ENCODE results near the gene MATN1. TPM values are rescaled to one million over a fixed set of nuclear protein-coding genes. Genes with fewer than 3 reads are reported as not detected.

The MATN1 gene
- total RNA-seq, 2 donors from 2014 or later, result 2.1 to 3.7 TPM

GRCh38 chr1:30762152-30762929, 39.0 kb upstream of the MATN1 start:
- Mint-ChIP-seq H3K36me3 (ENCODE audit: low read depth) (no peaks in the 10 kb centered on the region), H3K27ac (peak overlapping the region; percentile 100), H3K4me1 (peaks cover 52% of the 10 kb centered on the region), H3K27me3 (no peaks in the 10 kb centered on the region), H3K4me3 (peak overlapping the region; percentile 15)
- H3K9me3 ChIP-seq (ENCODE audit: control insufficient read depth, low read length, poor library complexity, severe bottlenecking), result no peaks in the 10 kb centered on the region
- ATAC-seq (peak; percentile 51), DNase-seq (no peak)

GRCh38 chr1:30761381-30762151, 38.2 kb upstream of the MATN1 start:
- ATAC-seq, result no peak
- no peak for DNase-seq
- Mint-ChIP-seq H3K4me3 (peak overlapping the region; percentile 76), H3K4me1 (peaks cover 56% of the 10 kb centered on the region), H3K27me3 (no peaks in the 10 kb centered on the region), H3K27ac (peak overlapping the region; percentile 100), H3K36me3 (ENCODE audit: low read depth) (peaks cover 3% of the 10 kb centered on the region)
- no peaks in the 10 kb centered on the region for H3K9me3 ChIP-seq (ENCODE audit: control insufficient read depth, low read length, poor library complexity, severe bottlenecking)

GRCh38 chr1:30760596-30761324, 37.4 kb upstream of the MATN1 start:
- peaks cover 3% of the 10 kb centered on the region for H3K36me3 Mint-ChIP-seq (ENCODE audit: low read depth)
- peak overlapping the region; percentile 76 for H3K4me3 Mint-ChIP-seq
- H3K27ac Mint-ChIP-seq, result peak overlapping the region; percentile 100
- H3K27me3 Mint-ChIP-seq, result no peaks in the 10 kb centered on the region
- no peaks in the 10 kb centered on the region for H3K9me3 ChIP-seq (ENCODE audit: control insufficient read depth, low read length, poor library complexity, severe bottlenecking)
- DNase-seq, result no peak
- ATAC-seq, result no peak
- peaks cover 54% of the 10 kb centered on the region for H3K4me1 Mint-ChIP-seq

GRCh38 chr1:30759718-30760281, 36.4 kb upstream of the MATN1 start:
- DNase-seq (peak; percentile 39 to 65 (median 54)), ATAC-seq (peak; percentile 44)
- Mint-ChIP-seq H3K27me3 (no peaks in the 10 kb centered on the region), H3K4me3 (peak overlapping the region; percentile 84), H3K4me1 (peaks cover 64% of the 10 kb centered on the region), H3K36me3 (ENCODE audit: low read depth) (peaks cover 11% of the 10 kb centered on the region), H3K27ac (peak overlapping the region; percentile 100)
- H3K9me3 ChIP-seq (ENCODE audit: control insufficient read depth, low read length, poor library complexity, severe bottlenecking), result no peaks in the 10 kb centered on the region

GRCh38 chr1:30758785-30759380, 35.5 kb upstream of the MATN1 start:
- Mint-ChIP-seq H3K27me3 (no peaks in the 10 kb centered on the region), H3K4me3 (peak overlapping the region; percentile 100), H3K27ac (peak overlapping the region; percentile 100), H3K4me1 (peaks cover 69% of the 10 kb centered on the region), H3K36me3 (ENCODE audit: low read depth) (peaks cover 11% of the 10 kb centered on the region)
- no peak for DNase-seq
- H3K9me3 ChIP-seq (ENCODE audit: control insufficient read depth, low read length, poor library complexity, severe bottlenecking), result no peaks in the 10 kb centered on the region
- ATAC-seq, result no peak

DNA sequence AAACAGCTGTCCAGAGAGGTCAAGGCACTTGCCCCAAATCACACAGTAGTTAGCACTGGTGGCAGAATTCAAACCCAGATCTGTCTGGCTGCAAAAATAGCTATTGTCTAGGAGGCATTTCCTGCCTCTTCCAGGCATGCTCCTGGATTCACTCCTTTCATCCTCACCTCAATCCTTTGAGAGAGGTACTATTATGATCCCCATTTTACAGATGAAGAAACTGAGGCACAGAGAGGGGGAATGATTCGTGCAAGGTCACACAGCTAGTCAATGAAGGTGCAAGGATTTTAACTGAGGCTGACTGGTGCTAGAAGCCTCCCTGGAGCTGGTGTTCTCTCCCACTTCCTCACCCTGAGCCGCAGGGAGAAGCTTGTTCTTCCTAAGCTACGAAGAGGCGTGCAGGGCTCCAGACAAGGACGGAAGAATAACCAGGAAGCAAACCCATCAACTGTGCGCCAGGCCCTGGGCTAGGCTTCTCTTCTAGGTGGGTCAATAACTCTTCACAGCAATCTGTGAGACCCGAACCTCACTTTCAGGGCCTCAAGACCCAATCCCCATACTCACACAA, 34.8 kb upstream of the MATN1 start:
- no peak for ATAC-seq
- Mint-ChIP-seq H3K27ac (peak overlapping the region; percentile 100), H3K4me3 (peak overlapping the region; percentile 100), H3K27me3 (no peaks in the 10 kb centered on the region), H3K36me3 (ENCODE audit: low read depth) (peaks cover 11% of the 10 kb centered on the region), H3K4me1 (peaks cover 73% of the 10 kb centered on the region)
- DNase-seq, result no peak
- H3K9me3 ChIP-seq (ENCODE audit: control insufficient read depth, low read length, poor library complexity, severe bottlenecking), result no peaks in the 10 kb centered on the region

DNA sequence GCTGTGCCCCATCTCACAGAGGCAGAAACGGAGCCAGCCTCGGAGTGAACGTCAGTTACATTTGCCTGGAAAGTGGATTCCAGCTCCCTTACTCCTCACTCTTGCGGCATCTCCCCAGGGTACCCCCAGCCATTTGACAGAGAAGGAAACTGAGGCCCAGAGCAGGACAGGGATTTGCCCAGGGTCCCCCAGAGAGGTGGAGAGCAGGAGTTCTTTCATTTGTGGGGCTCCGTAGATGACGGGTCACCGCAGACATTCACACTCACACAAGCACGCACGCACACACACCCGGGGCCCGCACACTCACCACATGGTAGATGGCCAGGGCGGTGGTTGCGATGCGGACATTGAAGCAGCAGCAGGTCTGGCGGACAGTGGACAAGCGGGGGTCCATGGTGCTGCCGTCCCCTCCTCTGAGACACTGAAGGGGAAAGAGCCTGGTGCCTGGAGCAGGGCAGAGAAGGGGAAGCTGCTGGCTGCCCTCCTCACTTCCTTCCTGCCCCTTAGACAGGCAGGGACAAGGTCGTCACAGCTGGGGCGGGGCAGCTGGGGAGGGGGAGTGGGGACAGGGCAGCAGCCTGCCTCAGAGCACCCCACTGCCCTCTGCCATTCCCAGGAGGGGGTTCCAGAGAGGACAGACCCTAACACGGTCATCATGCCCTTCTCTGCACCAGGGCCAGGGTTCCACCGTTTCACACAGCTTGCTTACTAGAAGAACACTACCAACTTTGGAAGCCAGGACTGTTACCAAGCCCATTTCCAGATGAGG, 34.2 kb upstream of the MATN1 start, which contains the start of gene LAPTM5:
TSS of gene LAPTM5 (minus strand) at position 423 of the 769 bp plus-strand sequence. CDS start at position 394, 29 bp downstream.
- ATAC-seq (peak; percentile 51), DNase-seq (peak; percentile 46 to 53 (median 50))
- H3K36me3 Mint-ChIP-seq (ENCODE audit: low read depth), result peaks cover 11% of the 10 kb centered on the region
- peak within 1 kb of the TSS; percentile 100 for H3K27ac Mint-ChIP-seq
- no peaks in the 10 kb centered on the region for H3K27me3 Mint-ChIP-seq
- H3K4me1 Mint-ChIP-seq, result peaks cover 71% of the 10 kb centered on the region
- no peaks in the 10 kb centered on the region for H3K9me3 ChIP-seq (ENCODE audit: control insufficient read depth, low read length, poor library complexity, severe bottlenecking)
- peak within 1 kb of the TSS; percentile 100 for H3K4me3 Mint-ChIP-seq

- DNase-seq, result peak; percentile 46 to 65 (median 47)
- Mint-ChIP-seq H3K4me3 (peak overlapping the region; percentile 100), H3K27me3 (no peaks in the 10 kb centered on the region), H3K4me1 (peaks cover 75% of the 10 kb centered on the region), H3K36me3 (ENCODE audit: low read depth) (peaks cover 13% of the 10 kb centered on the region), H3K27ac (peak overlapping the region; percentile 100)
- H3K9me3 ChIP-seq (ENCODE audit: control insufficient read depth, low read length, poor library complexity, severe bottlenecking), result no peaks in the 10 kb centered on the region
- ATAC-seq, result peak; percentile 66
Observed at GRCh38 chr1:30756545-30757351, 33.4 kb upstream of the MATN1 start.

- Mint-ChIP-seq H3K27ac (peak overlapping the region; percentile 100), H3K36me3 (ENCODE audit: low read depth) (peaks cover 13% of the 10 kb centered on the region), H3K27me3 (no peaks in the 10 kb centered on the region), H3K4me3 (peak overlapping the region; percentile 100), H3K4me1 (peaks cover 75% of the 10 kb centered on the region)
- no peaks in the 10 kb centered on the region for H3K9me3 ChIP-seq (ENCODE audit: control insufficient read depth, low read length, poor library complexity, severe bottlenecking)
- peak; percentile 15 for ATAC-seq
- no peak for DNase-seq
Observed at GRCh38 chr1:30756206-30756544, 32.8 kb upstream of the MATN1 start.

- H3K4me3 Mint-ChIP-seq, result peak overlapping the region; percentile 100
- H3K36me3 Mint-ChIP-seq (ENCODE audit: low read depth), result peaks cover 13% of the 10 kb centered on the region
- no peak for DNase-seq
- ATAC-seq, result no peak
- H3K4me1 Mint-ChIP-seq, result peaks cover 74% of the 10 kb centered on the region
- no peaks in the 10 kb centered on the region for H3K27me3 Mint-ChIP-seq
- H3K27ac Mint-ChIP-seq, result peak overlapping the region; percentile 100
- no peaks in the 10 kb centered on the region for H3K9me3 ChIP-seq (ENCODE audit: control insufficient read depth, low read length, poor library complexity, severe bottlenecking)
Observed at GRCh38 chr1:30755746-30756145, 32.4 kb upstream of the MATN1 start.

- Mint-ChIP-seq H3K27ac (peak overlapping the region; percentile 100), H3K4me3 (peak overlapping the region; percentile 100), H3K27me3 (no peaks in the 10 kb centered on the region), H3K4me1 (peaks cover 76% of the 10 kb centered on the region), H3K36me3 (ENCODE audit: low read depth) (peaks cover 13% of the 10 kb centered on the region)
- ATAC-seq (no peak), DNase-seq (no peak)
- H3K9me3 ChIP-seq (ENCODE audit: control insufficient read depth, low read length, poor library complexity, severe bottlenecking), result no peaks in the 10 kb centered on the region
Observed at GRCh38 chr1:30755334-30755733, 31.9 kb upstream of the MATN1 start.
